OCI-LY3 (cell line): ENCODE measurements around the gene FKTN.

Experiments
- H2AFZ ChIP-seq: fragments of 200-600, 300-600 bp; shearing (Covaris generic); 2 replicates; pipeline ENCODE4 v1.6.0; 2014; ENCODE audit warnings: antibody characterized with exemption, low read depth, low read length
- H3K27ac ChIP-seq: fragments of 200-600, 300-600 bp; sonication (generic); 2 replicates; pipeline ENCODE4 v1.5.1; 2014; ENCODE audit warnings: mild to moderate bottlenecking, low read length, moderate library complexity, mixed read lengths
- H3K27me3 ChIP-seq: fragments of 200-600, 300-600 bp; sonication (generic); 2 replicates; pipeline ENCODE4 v1.6.1; 2014; ENCODE audit warnings: low read depth, low read length, mixed read lengths
- H3K36me3 ChIP-seq: fragments of 200-600, 300-600 bp; sonication (generic); replicated peaks from 2 replicates; pipeline ENCODE3; 2014; ENCODE audit warnings: low read depth, low read length, mixed read lengths
- H3K4me1 ChIP-seq: fragments of 300-600, 200-600 bp; sonication (generic); 2 replicates; pipeline ENCODE4 v1.6.1; 2014; ENCODE audit warnings: low read length, mixed read lengths
- H3K4me2 ChIP-seq: fragments of 200-600, 300-600 bp; sonication (generic); 2 replicates; pipeline ENCODE4 v1.6.1; 2014; ENCODE audit warnings: low read length, mixed read lengths
- H3K4me3 ChIP-seq: fragments of 300-600, 200-600 bp; sonication (generic); 2 replicates; pipeline ENCODE4 v1.5.1; 2014; ENCODE audit warnings: antibody characterized with exemption, mild to moderate bottlenecking, low read length, moderate library complexity
- H3K79me2 ChIP-seq: fragments of 300-600, 200-600 bp; shearing (Covaris generic); 2 replicates; pipeline ENCODE4 v1.6.1; 2014; ENCODE audit warnings: mild to moderate bottlenecking, low read length, mixed read lengths
- H3K9ac ChIP-seq: fragments of 300-600, 200-600 bp; shearing (Covaris generic); 2 replicates; pipeline ENCODE4 v1.6.0; 2014; ENCODE audit warnings: mild to moderate bottlenecking, low read length, moderate library complexity
- H3K9me3 ChIP-seq: fragments of 200-600, 300-600 bp; shearing (Covaris generic); 2 replicates; pipeline ENCODE4 v1.6.1; 2014; ENCODE audit warnings: low read length, mixed read lengths; ENCODE audit not compliant: insufficient read depth
- H4K20me1 ChIP-seq: fragments of 200-600, 300-600 bp; sonication (generic); 2 replicates; pipeline ENCODE4 v1.6.1; 2016; ENCODE audit warnings: low read length, mixed read lengths; ENCODE audit not compliant: insufficient read depth
- EZH2phosphoT487 ChIP-seq: fragments of 200-600 bp; shearing (Covaris generic); IDR thresholded peaks from 2 replicates; pipeline ENCODE4 v1.6.1; 2018; ENCODE audit warnings: antibody characterized with exemption, mixed run types, low read depth
- TF ChIP-seq, protein P1 (sequence below): fragments of 200-600, 300-600 bp; sonication (generic); IDR thresholded peaks from 2 replicates; pipeline ENCODE4 v1.5.1; 2014; ENCODE audit warnings: antibody characterized with exemption, low read length, low read depth

Gene FKTN

DNA sequence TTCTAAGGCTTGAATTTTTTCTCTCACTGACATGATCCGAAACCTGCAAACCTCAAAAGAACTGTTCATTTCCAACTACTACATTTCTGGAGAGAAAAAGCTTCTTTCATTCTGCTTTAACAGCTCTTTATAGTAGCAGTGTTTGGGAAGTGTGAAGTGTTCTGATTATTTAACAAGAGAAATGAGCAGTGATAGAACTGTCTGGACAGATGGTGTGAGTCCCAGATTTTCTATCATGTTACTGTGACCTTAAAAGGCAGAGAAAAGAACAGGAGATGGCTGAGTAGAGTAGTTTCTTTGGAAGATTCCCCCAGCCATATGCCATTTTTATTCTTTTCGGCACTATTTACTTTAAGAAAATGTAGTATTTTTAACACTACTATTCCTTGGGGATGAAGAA is 63.1 kb downstream of the FKTN start:
- no peak overlapping the region for H3K4me3 ChIP-seq
- H3K4me2 ChIP-seq = no peak overlapping the region
- no peaks in the 10 kb centered on the region for H3K27me3 ChIP-seq
- H2AFZ ChIP-seq = no peak overlapping the region
- no peak overlapping the region for H3K9ac ChIP-seq
- no peaks in the 10 kb centered on the region for H4K20me1 ChIP-seq
- no peak overlapping the region for H3K27ac ChIP-seq
- H3K36me3 ChIP-seq = no peaks in the 10 kb centered on the region
- H3K79me2 ChIP-seq = no peaks in the 10 kb centered on the region
- no peaks in the 10 kb centered on the region for H3K4me1 ChIP-seq
- TF ChIP-seq, protein P1, sequence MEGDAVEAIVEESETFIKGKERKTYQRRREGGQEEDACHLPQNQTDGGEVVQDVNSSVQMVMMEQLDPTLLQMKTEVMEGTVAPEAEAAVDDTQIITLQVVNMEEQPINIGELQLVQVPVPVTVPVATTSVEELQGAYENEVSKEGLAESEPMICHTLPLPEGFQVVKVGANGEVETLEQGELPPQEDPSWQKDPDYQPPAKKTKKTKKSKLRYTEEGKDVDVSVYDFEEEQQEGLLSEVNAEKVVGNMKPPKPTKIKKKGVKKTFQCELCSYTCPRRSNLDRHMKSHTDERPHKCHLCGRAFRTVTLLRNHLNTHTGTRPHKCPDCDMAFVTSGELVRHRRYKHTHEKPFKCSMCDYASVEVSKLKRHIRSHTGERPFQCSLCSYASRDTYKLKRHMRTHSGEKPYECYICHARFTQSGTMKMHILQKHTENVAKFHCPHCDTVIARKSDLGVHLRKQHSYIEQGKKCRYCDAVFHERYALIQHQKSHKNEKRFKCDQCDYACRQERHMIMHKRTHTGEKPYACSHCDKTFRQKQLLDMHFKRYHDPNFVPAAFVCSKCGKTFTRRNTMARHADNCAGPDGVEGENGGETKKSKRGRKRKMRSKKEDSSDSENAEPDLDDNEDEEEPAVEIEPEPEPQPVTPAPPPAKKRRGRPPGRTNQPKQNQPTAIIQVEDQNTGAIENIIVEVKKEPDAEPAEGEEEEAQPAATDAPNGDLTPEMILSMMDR = no peak
- TF ChIP-seq EZH2phosphoT487 = no peak
- no peaks in the 10 kb centered on the region for H3K9me3 ChIP-seq

DNA sequence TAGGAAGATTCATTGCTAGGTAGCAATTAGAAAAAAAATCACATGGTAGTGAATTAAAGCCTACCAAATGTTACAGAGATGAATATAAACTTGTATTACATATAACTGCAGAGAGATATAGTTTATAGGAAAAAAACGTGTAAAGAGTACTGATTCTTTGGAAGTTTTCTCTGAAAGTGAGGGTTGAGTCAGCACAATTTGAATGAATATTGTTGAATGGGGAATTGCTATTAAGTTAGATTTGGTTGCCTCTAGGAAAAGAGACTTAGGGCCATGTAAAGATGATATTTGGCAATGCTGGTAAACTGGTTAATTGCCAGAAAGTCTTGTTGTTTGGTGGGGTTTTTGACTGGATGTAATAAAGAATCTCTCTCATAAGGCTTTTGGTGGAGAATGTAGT is 67.2 kb downstream of the FKTN start:
- Histone ChIP-seq H2AFZ (no peak overlapping the region), H3K79me2 (no peaks in the 10 kb centered on the region), H3K4me2 (no peak overlapping the region), H3K4me3 (no peak overlapping the region), H3K4me1 (no peaks in the 10 kb centered on the region), H3K9ac (no peak overlapping the region), H3K27me3 (no peaks in the 10 kb centered on the region), H3K27ac (no peak overlapping the region), H3K36me3 (no peaks in the 10 kb centered on the region), H3K9me3 (no peaks in the 10 kb centered on the region), H4K20me1 (no peaks in the 10 kb centered on the region)
- TF ChIP-seq, protein P1 = no peak
- TF ChIP-seq EZH2phosphoT487 = no peak

DNA sequence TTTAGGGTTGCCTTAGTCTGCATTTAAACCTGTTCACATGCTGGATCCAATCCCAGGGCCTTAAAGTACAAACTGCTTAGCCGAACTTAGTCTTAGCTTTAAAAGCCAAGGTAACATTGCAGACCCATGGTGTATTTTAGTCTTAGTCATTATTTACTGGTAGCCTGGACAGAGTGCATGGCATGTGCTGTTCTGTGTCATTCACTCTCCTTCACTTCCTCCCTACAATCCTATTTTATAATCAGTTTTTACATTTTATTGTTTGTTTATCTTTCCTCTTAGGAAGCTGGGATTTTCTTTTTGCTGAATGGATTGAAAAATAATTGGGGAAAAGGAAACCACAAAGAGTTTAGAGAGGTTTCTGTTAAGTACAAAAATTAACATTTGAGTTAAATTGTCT is 74.9 kb downstream of the FKTN start:
- H3K4me1 ChIP-seq = no peaks in the 10 kb centered on the region
- H3K9ac ChIP-seq = no peak overlapping the region
- no peak overlapping the region for H3K27ac ChIP-seq
- no peaks in the 10 kb centered on the region for H3K79me2 ChIP-seq
- H3K27me3 ChIP-seq = no peaks in the 10 kb centered on the region
- H2AFZ ChIP-seq = no peak overlapping the region
- H3K36me3 ChIP-seq = peaks cover 3% of the 10 kb centered on the region
- TF ChIP-seq, protein P1 = no peak
- TF ChIP-seq EZH2phosphoT487 = no peak
- H3K4me2 ChIP-seq = no peak overlapping the region
- no peaks in the 10 kb centered on the region for H4K20me1 ChIP-seq
- H3K4me3 ChIP-seq = no peak overlapping the region
- H3K9me3 ChIP-seq = no peaks in the 10 kb centered on the region

DNA sequence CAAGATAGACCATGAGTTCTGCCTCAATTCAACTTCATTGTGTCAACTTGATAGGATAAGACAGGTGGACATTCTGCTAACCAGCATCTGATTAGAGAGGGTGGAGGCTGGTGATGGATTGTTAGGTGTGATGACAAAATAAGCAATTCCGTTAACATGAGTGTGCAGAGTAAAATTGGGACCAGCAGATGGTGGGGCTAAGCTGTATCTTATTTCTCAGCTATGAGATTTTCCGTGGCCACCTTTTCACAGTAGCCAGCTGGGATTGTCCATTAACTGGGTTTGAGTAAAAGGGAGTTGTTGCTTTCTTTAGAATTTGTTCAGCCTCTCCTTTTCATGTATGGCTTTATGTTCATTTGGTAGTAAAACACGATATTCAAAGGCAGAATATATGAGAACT is 75.5 kb downstream of the FKTN start:
- Histone ChIP-seq H3K4me2 (no peak overlapping the region), H3K4me3 (no peak overlapping the region), H2AFZ (no peak overlapping the region), H3K27me3 (no peaks in the 10 kb centered on the region), H3K9ac (no peak overlapping the region), H3K36me3 (peaks cover 3% of the 10 kb centered on the region), H3K27ac (no peak overlapping the region), H3K79me2 (no peaks in the 10 kb centered on the region), H4K20me1 (no peaks in the 10 kb centered on the region), H3K4me1 (no peaks in the 10 kb centered on the region), H3K9me3 (no peaks in the 10 kb centered on the region)
- TF ChIP-seq, protein P1 = no peak
- no peak for TF ChIP-seq EZH2phosphoT487
